ENCODE measurements around the gene ASIC5. TPM values are rescaled to one million over a fixed set of nuclear protein-coding genes. Genes with fewer than 3 reads are reported as not detected.

ASIC5 gene
- total RNA-seq, 1 donor from 2014 or later = not detected

GRCh38 chr4:155854582-155855226 is 11.4 kb downstream of the ASIC5 start:
- DNase-seq (ENCODE audit: extremely low spot score, unreplicated experiment) = no peak
- H3K27me3 Mint-ChIP-seq = no peaks in the 10 kb centered on the region
- peaks cover 6% of the 10 kb centered on the region for H3K36me3 Mint-ChIP-seq
- H3K9me3 Mint-ChIP-seq = peaks cover 9% of the 10 kb centered on the region
- H3K4me3 Mint-ChIP-seq = peak overlapping the region; percentile 76
- H3K4me1 Mint-ChIP-seq (ENCODE audit: unreplicated experiment) = peaks cover 12% of the 10 kb centered on the region
- H3K27ac Mint-ChIP-seq = peak overlapping the region; percentile 94
- no peak for TF ChIP-seq CTCF (conservative IDR thresholded peaks at IDR 0.05)

- TF ChIP-seq CTCF (conservative IDR thresholded peaks at IDR 0.05) = no peak
- Mint-ChIP-seq H3K27me3 (no peaks in the 10 kb centered on the region), H3K27ac (no peak overlapping the region), H3K9me3 (peaks cover 9% of the 10 kb centered on the region), H3K36me3 (peaks cover 6% of the 10 kb centered on the region), H3K4me1 (ENCODE audit: unreplicated experiment) (peaks cover 12% of the 10 kb centered on the region), H3K4me3 (no peak overlapping the region)
- no peak for DNase-seq (ENCODE audit: extremely low spot score, unreplicated experiment)
These were observed 12.9 kb downstream of the ASIC5 start for GRCh38 chr4:155853189-155853588.

GRCh38 chr4:155849042-155849441 is 17.0 kb downstream of the ASIC5 start:
- H3K27ac Mint-ChIP-seq = no peak overlapping the region
- H3K27me3 Mint-ChIP-seq = no peaks in the 10 kb centered on the region
- peaks cover 6% of the 10 kb centered on the region for H3K36me3 Mint-ChIP-seq

GRCh38 chr4:155846929-155847328 is 19.1 kb downstream of the ASIC5 start:
- no peaks in the 10 kb centered on the region for H3K4me1 Mint-ChIP-seq (ENCODE audit: unreplicated experiment)
- DNase-seq (ENCODE audit: extremely low spot score, unreplicated experiment) = no peak
- no peaks in the 10 kb centered on the region for H3K27me3 Mint-ChIP-seq
- no peak for TF ChIP-seq CTCF (conservative IDR thresholded peaks at IDR 0.05)
- H3K27ac Mint-ChIP-seq = no peak overlapping the region
- peaks cover 5% of the 10 kb centered on the region for H3K9me3 Mint-ChIP-seq
- peaks cover 6% of the 10 kb centered on the region for H3K36me3 Mint-ChIP-seq
- H3K4me3 Mint-ChIP-seq = no peak overlapping the region

More at GRCh38 chr4:155849042-155849441, 17.0 kb downstream of the ASIC5 start:
- no peak for DNase-seq (ENCODE audit: extremely low spot score, unreplicated experiment)
- no peak for TF ChIP-seq CTCF (conservative IDR thresholded peaks at IDR 0.05)
- Mint-ChIP-seq H3K9me3 (peaks cover 9% of the 10 kb centered on the region), H3K4me1 (ENCODE audit: unreplicated experiment) (no peaks in the 10 kb centered on the region), H3K4me3 (no peak overlapping the region)

- Mint-ChIP-seq H3K4me3 (no peak overlapping the region), H3K36me3 (no peaks in the 10 kb centered on the region), H3K9me3 (peaks cover 7% of the 10 kb centered on the region), H3K27me3 (no peaks in the 10 kb centered on the region), H3K27ac (peak overlapping the region; percentile 90), H3K4me1 (ENCODE audit: unreplicated experiment) (no peaks in the 10 kb centered on the region)
- no peak for DNase-seq (ENCODE audit: extremely low spot score, unreplicated experiment)
- TF ChIP-seq CTCF (conservative IDR thresholded peaks at IDR 0.05) = no peak
These were observed 24.0 kb downstream of the ASIC5 start for GRCh38 chr4:155842080-155842479.

All from type B pancreatic cell (in vitro differentiated cells).